HG03039 (cell line): ENCODE measurements around the gene KCTD2.
A peak's percentile ranks its signal among the peaks of the same experiment; 100 is the strongest.
"Not testable (repeated sequence)": the region's sequence is repeated elsewhere in the genome, so short reads cannot be mapped to it uniquely, and the experiment has no call there.

Source experiments
- ATAC-seq: cut with Tn5 transposase; IDR thresholded peaks from one replicate; pipeline ENCODE4 v1.9.1; 2021; ENCODE audit warnings: mild to moderate bottlenecking, moderate library complexity; ENCODE audit not compliant: unreplicated experiment

The KCTD2 gene

GRCh38 chr17:75019710-75020109 lies 27.3 kb upstream of the KCTD2 start:
- no peak for ATAC-seq

- ATAC-seq = no peak
Measured at GRCh38 chr17:75020331-75021110, 26.5 kb upstream of the KCTD2 start.

GRCh38 chr17:75024686-75025397 lies 22.2 kb upstream of the KCTD2 start:
- ATAC-seq = no peak

GRCh38 chr17:75025398-75025734 lies 21.7 kb upstream of the KCTD2 start:
- ATAC-seq = not testable (repeated sequence)

GRCh38 chr17:75026650-75027049 lies 20.4 kb upstream of the KCTD2 start:
- ATAC-seq = not testable (repeated sequence)

- no peak for ATAC-seq
Measured at GRCh38 chr17:75030161-75030560, 16.9 kb upstream of the KCTD2 start.

- ATAC-seq = no peak
Measured at GRCh38 chr17:75031972-75032719, 14.9 kb upstream of the KCTD2 start.

- no peak for ATAC-seq
Measured at GRCh38 chr17:75032720-75033280, 14.2 kb upstream of the KCTD2 start.

- ATAC-seq = peak; percentile 35
Measured at GRCh38 chr17:75033346-75034235, 13.4 kb upstream of the KCTD2 start.

GRCh38 chr17:75034236-75034908 lies 12.7 kb upstream of the KCTD2 start:
- peak; percentile 41 for ATAC-seq

- no peak for ATAC-seq
Measured at GRCh38 chr17:75036643-75037268, 10.3 kb upstream of the KCTD2 start.

- no peak for ATAC-seq
Measured at GRCh38 chr17:75039238-75039637, 7.8 kb upstream of the KCTD2 start.

- ATAC-seq = no peak
Measured at GRCh38 chr17:75041656-75042280, 5.3 kb upstream of the KCTD2 start.

- ATAC-seq = not testable (repeated sequence)
Measured at GRCh38 chr17:75043789-75044188, 3.2 kb upstream of the KCTD2 start.

GRCh38 chr17:75044716-75045115 lies 2.3 kb upstream of the KCTD2 start:
- no peak for ATAC-seq

- not testable (repeated sequence) for ATAC-seq
Measured at GRCh38 chr17:75045946-75046406, 1.0 kb upstream of the KCTD2 start.

- peak; percentile 4 for ATAC-seq
Measured at GRCh38 chr17:75047398-75048098, 523 bp downstream of the KCTD2 start.

GRCh38 chr17:75048249-75048878 lies 1.3 kb downstream of the KCTD2 start:
- ATAC-seq = no peak
